IMR-90 (cell line): Measurements from ENCODE around the gene CSGALNACT2. TPM values are rescaled to one million over a fixed set of nuclear protein-coding genes. Genes with fewer than 3 reads are reported as not detected.

Experiments
- ATAC-seq: fragments of 200-7000 bp; cut with Tn5 transposase; 2 replicates; pipeline ENCODE4 v1.9.1; 2020; ENCODE audit warnings: low read depth, mild to moderate bottlenecking, moderate library complexity
- BruUV-seq: library from RNA; stranded (reverse); fragments of 400-500 nt; replicated peaks from 2 replicates; lab custom pipeline; 2021; lab: Mats Ljungman, UMichigan
- CTCF ChIA-PET: fragments of 300-600 bp; formaldehyde crosslinking; extraction: SDS; loops from one replicate; lab custom pipeline; 2021; ENCODE audit warnings: antibody characterized with exemption; lab: Yijun Ruan, JAX
- POLR2A ChIA-PET: fragments of 300-600 bp; sonication (Branson Sonifier 250); formaldehyde crosslinking; loops from one replicate; lab custom pipeline; 2022; ENCODE audit warnings: antibody characterized with exemption; ENCODE audit not compliant: unreplicated experiment; lab: Charles Lee
- DNase-seq: peaks from one replicate; pipeline ENCODE4 v3.0.0; 2013
- H2AFZ ChIP-seq: replicated peaks from 2 replicates; pipeline ENCODE3; 2013; ENCODE audit warnings: low read length, mild to moderate bottlenecking; ENCODE audit not compliant: poor library complexity
- H2AK5ac ChIP-seq: 2 replicates; pipeline ENCODE4 v1.6.1; 2013; ENCODE audit warnings: low read depth, low read length, inconsistent platforms
- H2AK9ac ChIP-seq: replicated peaks from 2 replicates; pipeline ENCODE3; 2013; ENCODE audit warnings: mild to moderate bottlenecking, low read depth, low read length, moderate library complexity; ENCODE audit not compliant: poor library complexity
- H2BK120ac ChIP-seq: 2 replicates; pipeline ENCODE4 v1.6.1; 2013; ENCODE audit warnings: low read depth, low read length, inconsistent platforms
- H2BK15ac ChIP-seq: 3 replicates; pipeline ENCODE4 v1.6.1; 2013; ENCODE audit warnings: low read depth, low read length, inconsistent platforms
- H2BK20ac ChIP-seq: 2 replicates; pipeline ENCODE4 v1.6.1; 2013; ENCODE audit warnings: low read depth, mild to moderate bottlenecking, inconsistent platforms, low read length, moderate library complexity
- H2BK5ac ChIP-seq: 2 replicates; pipeline ENCODE4 v1.6.1; 2013; ENCODE audit warnings: mild to moderate bottlenecking, low read depth, low read length, inconsistent platforms; ENCODE audit not compliant: poor library complexity, severe bottlenecking
- H3K14ac ChIP-seq: replicated peaks from 2 replicates; pipeline ENCODE4 v1.6.1; 2013; ENCODE audit warnings: low read depth, low read length, inconsistent platforms
- H3K18ac ChIP-seq: 2 replicates; pipeline ENCODE4 v1.6.1; 2013; ENCODE audit warnings: low read depth, low read length, control low read depth
- H3K23ac ChIP-seq: 2 replicates; pipeline ENCODE4 v1.6.1; 2013; ENCODE audit warnings: low read depth, low read length, inconsistent platforms
- H3K27ac ChIP-seq: 2 replicates; pipeline ENCODE4 v1.5.1; 2013; ENCODE audit warnings: mild to moderate bottlenecking, control low read depth, low read length; ENCODE audit not compliant: insufficient read depth
- H3K27me3 ChIP-seq: 2 replicates; pipeline ENCODE4 v1.6.1; 2013; ENCODE audit warnings: low read length; ENCODE audit not compliant: control insufficient read depth, insufficient read depth
- H3K36me3 ChIP-seq: 2 replicates; pipeline ENCODE4 v1.6.1; 2013; ENCODE audit warnings: low read length, mixed read lengths; ENCODE audit not compliant: control insufficient read depth, insufficient read depth
- H3K4ac ChIP-seq: 2 replicates; pipeline ENCODE4 v1.6.1; 2013; ENCODE audit warnings: low read depth, low read length, inconsistent platforms
- H3K4me1 ChIP-seq: 2 replicates; pipeline ENCODE4 v1.6.1; 2013; ENCODE audit warnings: low read length, mixed read lengths; ENCODE audit not compliant: control insufficient read depth, insufficient read depth
- H3K4me2 ChIP-seq: 2 replicates; pipeline ENCODE4 v1.6.1; 2013; ENCODE audit warnings: low read depth, mild to moderate bottlenecking, control low read depth, low read length, moderate library complexity
- H3K4me3 ChIP-seq: 2 replicates; pipeline ENCODE4 v1.5.1; 2013; ENCODE audit warnings: low read depth, mild to moderate bottlenecking, control low read depth, low read length, moderate library complexity; ENCODE audit not compliant: insufficient read depth
- H3K56ac ChIP-seq: 2 replicates; pipeline ENCODE4 v1.6.1; 2013; ENCODE audit warnings: low read length, inconsistent platforms; ENCODE audit not compliant: insufficient read depth; ENCODE audit errors: extremely low read depth
- H3K79me1 ChIP-seq, 2 experiments: 2 replicates each; pipeline ENCODE4 v1.6.1; 2013; ENCODE audit warnings: low read length in 2 of 2, inconsistent platforms in 1 of 2, low read depth in 1 of 2
- H3K9ac ChIP-seq: 2 replicates; pipeline ENCODE4 v1.6.1; 2013; ENCODE audit warnings: low read depth, low read length, control low read depth
- H3K9me1 ChIP-seq: 2 replicates; pipeline ENCODE4 v1.6.1; 2013; ENCODE audit warnings: low read length, inconsistent platforms; ENCODE audit not compliant: insufficient read depth
- H3K9me3 ChIP-seq: 2 replicates; pipeline ENCODE4 v1.6.1; 2013; ENCODE audit warnings: low read length; ENCODE audit not compliant: control insufficient read depth, insufficient read depth
- H4K20me1 ChIP-seq: 2 replicates; pipeline ENCODE4 v1.6.1; 2013; ENCODE audit warnings: low read length, inconsistent platforms; ENCODE audit not compliant: insufficient read depth
- H4K5ac ChIP-seq: 2 replicates; pipeline ENCODE4 v1.6.1; 2013; ENCODE audit warnings: mild to moderate bottlenecking, low read depth, low read length, control low read depth
- H4K8ac ChIP-seq, 2 experiments: 2 replicates each; pipeline ENCODE4 v1.6.1; 2013; ENCODE audit warnings: low read depth in 2 of 2, low read length in 2 of 2, control low read depth in 1 of 2, inconsistent platforms in 1 of 2
- H4K91ac ChIP-seq: 2 replicates; pipeline ENCODE4 v1.6.1; 2013; ENCODE audit warnings: low read depth, low read length, inconsistent platforms; ENCODE audit not compliant: insufficient read depth
- BHLHE40 ChIP-seq: fragments of 150-350 bp; IDR thresholded peaks from 2 replicates; pipeline ENCODE4 v1.6.1; 2016; ENCODE audit warnings: mild to moderate bottlenecking, low read depth, low read length
- CEBPB ChIP-seq: IDR thresholded peaks from 2 replicates; pipeline ENCODE4 v1.6.1; 2012; ENCODE audit warnings: low read depth, low read length, improper control_type of control experiment
- CHD1 ChIP-seq: IDR thresholded peaks from 2 replicates; pipeline ENCODE4 v1.6.1; 2012; ENCODE audit warnings: low read depth, low read length, improper control_type of control experiment
- CTCF ChIP-seq: conservative IDR thresholded peaks from 2 replicates; pipeline ENCODE4 v1.5.1; 2012; ENCODE audit warnings: mild to moderate bottlenecking, low read depth, low read length, improper control_type of control experiment
- ELK1 ChIP-seq: fragments of 150-350 bp; IDR thresholded peaks from 2 replicates; pipeline ENCODE4 v1.6.1; 2016; ENCODE audit warnings: low read depth, mild to moderate bottlenecking, low read length, moderate library complexity, borderline replicate concordance
- FOS ChIP-seq: fragments of 150-350 bp; IDR thresholded peaks from 2 replicates; pipeline ENCODE4 v1.6.1; 2016; ENCODE audit warnings: low read depth, low read length
- MAFK ChIP-seq: IDR thresholded peaks from 2 replicates; pipeline ENCODE4 v1.6.1; 2012; ENCODE audit warnings: low read depth, low read length, improper control_type of control experiment
- MAZ ChIP-seq: IDR thresholded peaks from 2 replicates; pipeline ENCODE4 v1.6.1; 2012; ENCODE audit warnings: low read depth, mild to moderate bottlenecking, low read length, improper control_type of control experiment, moderate library complexity, borderline replicate concordance
- MXI1 ChIP-seq: IDR thresholded peaks from 2 replicates; pipeline ENCODE4 v1.6.1; 2012; ENCODE audit warnings: low read depth, mild to moderate bottlenecking, low read length, moderate library complexity, borderline replicate concordance
- NFE2L2 ChIP-seq: fragments of 150-350 bp; IDR thresholded peaks from 2 replicates; pipeline ENCODE4 v1.6.1; 2016; ENCODE audit warnings: low read depth, mild to moderate bottlenecking, low read length
- POLR2A ChIP-seq: IDR thresholded peaks from 2 replicates; pipeline ENCODE4 v1.6.1; 2012; ENCODE audit warnings: mild to moderate bottlenecking, low read depth, low read length
- RAD21 ChIP-seq: IDR thresholded peaks from 2 replicates; pipeline ENCODE4 v1.6.1; 2012; ENCODE audit warnings: low read length, improper control_type of control experiment
- RCOR1 ChIP-seq: IDR thresholded peaks from 2 replicates; pipeline ENCODE4 v1.6.1; 2012; ENCODE audit warnings: mild to moderate bottlenecking, low read length, improper control_type of control experiment; ENCODE audit not compliant: insufficient replicate concordance
- RFX5 ChIP-seq: IDR thresholded peaks from 2 replicates; pipeline ENCODE4 v1.8.0; 2012; ENCODE audit warnings: low read depth, mild to moderate bottlenecking, low read length, moderate library complexity
- SMC3 ChIP-seq: fragments of 150-350 bp; IDR thresholded peaks from 2 replicates; pipeline ENCODE4 v1.6.1; 2016; ENCODE audit warnings: low read depth, mild to moderate bottlenecking, antibody characterized with exemption, low read length, moderate library complexity
- WGBS, 2 experiments: methylation state at CpG; one replicate each; pipeline versions ENCODE4 v1.1.5 to v1.1.7; 2013; ENCODE audit warnings: missing lambda C conversion rate in 2 of 2; ENCODE audit not compliant: insufficient read length in 1 of 2; ENCODE audit errors: extremely low coverage in 2 of 2; 5-methylcytosine and 5-hydroxymethylcytosine counted together
- dilution Hi-C: fragments of 300-500 bp; cut with HindIII; formaldehyde crosslinking; loops from one replicate; pipeline ENCODE4 v1.14.3; 2018; ENCODE audit warnings: low sequenced_read_pairs; ENCODE audit not compliant: unreplicated experiment
- in situ Hi-C: fragments of 300-500 bp; cut with MboI; formaldehyde crosslinking; loops from 3 replicates; pipeline ENCODE4 v1.14.3; 2019; ENCODE audit warnings: low sequenced_read_pairs, inconsistent platforms, mixed read lengths
- intact Hi-C: fragments of 100-400 bp; cut with micrococcal nuclease; formaldehyde crosslinking; loops from 2 replicates; pipeline ENCODE4 v1.10.0; 2022
- polyA plus RNA-seq, 3 experiments: library from polyadenylated mRNA; depleted of rRNA; stranded (reverse); fragments of >200 nt; gene quantifications; 2 replicates each; pipeline ENCODE4 v1.2.3, GENCODE V29; 2012; ENCODE audit warnings: low replicate concordance in 1 of 3
- total RNA-seq: library from RNA; depleted of rRNA; stranded (reverse); fragments of >200 nt; gene quantifications from 2 replicates; pipeline ENCODE4 v1.2.3, GENCODE V29; 2012

Gene CSGALNACT2
- total and polyA plus RNA-seq, 2 of the 4 experiments (the other 2 are of a cell fraction), result 6.5 to 13.1 TPM

GRCh38 chr10:43226851-43227845 lies 88.9 kb downstream of the CSGALNACT2 start:
- Histone ChIP-seq H3K9ac (no peak overlapping the region), H4K91ac (no peak overlapping the region), H4K8ac (no peak overlapping the region), H3K14ac (no peak overlapping the region), H2BK5ac (no peak overlapping the region), H2BK120ac (no peak overlapping the region), H2AFZ (no peak overlapping the region), H3K36me3 (no peaks in the 10 kb centered on the region), H2BK20ac (no peak overlapping the region), H3K4me2 (no peak overlapping the region), H3K4me3 (no peak overlapping the region), H3K18ac (no peak overlapping the region), H3K27ac (no peak overlapping the region), H3K9me1 (no peaks in the 10 kb centered on the region), H2AK9ac (no peak overlapping the region), H4K5ac (no peak overlapping the region), H3K4ac (no peak overlapping the region), H4K20me1 (no peaks in the 10 kb centered on the region), H3K9me3 (no peaks in the 10 kb centered on the region), H3K79me1 (no peaks in the 10 kb centered on the region), H3K23ac (no peak overlapping the region), H2AK5ac (no peak overlapping the region), H3K27me3 (peaks cover 69% of the 10 kb centered on the region), H3K4me1 (no peaks in the 10 kb centered on the region), H2BK15ac (no peak overlapping the region), H3K56ac (no peak overlapping the region)
- intact Hi-C loops (no loop called here), dilution Hi-C loops (no loop called here), in situ Hi-C loops (no loop called here)
- 33% methylated on average over 1 of the region's 8 CpGs; no CpG with 5 or more reads in 1 of the 2 experiments for WGBS, 2 experiments
- DNase-seq (no peak), ATAC-seq (no peak)
- POLR2A ChIA-PET, result no interaction called here
- BruUV-seq, result no TSS peak
- CTCF ChIA-PET, result no interaction called here
- no peak for TF ChIP-seq BHLHE40
- TF ChIP-seq FOS, result no peak
- TF ChIP-seq SMC3, result no peak
- TF ChIP-seq RAD21, result no peak
- TF ChIP-seq MAZ, result no peak
- TF ChIP-seq CHD1, result no peak
- TF ChIP-seq MXI1, result no peak
- TF ChIP-seq ELK1, result no peak
- no peak for TF ChIP-seq RFX5
- TF ChIP-seq RCOR1, result no peak
- TF ChIP-seq POLR2A, result no peak
- TF ChIP-seq MAFK, result no peak
- no peak for TF ChIP-seq CTCF
- no peak for TF ChIP-seq CEBPB
- TF ChIP-seq NFE2L2, result no peak
